Mesenteric fat pad (tissue), 1 donor: Measurements from ENCODE around the gene POLR2A. TPM values are rescaled to one million over a fixed set of nuclear protein-coding genes. Genes with fewer than 3 reads are reported as not detected.

Experiments
- total RNA-seq: library from RNA; stranded (reverse); fragmentation: NEBNext Ultra II Directional; extraction: Animal tissue kit (Norgen Biotek cat#: 25700); gene quantifications from one replicate; pipeline ENCODE4 v1.2.1, GENCODE V29; 2021
- donor health status: DM: yes; HTN: yes; CAD: no.

The POLR2A gene
- total RNA-seq, 1 donor from 2014 or later, result 102 TPM

Other genes starting within 250 kb of the POLR2A start
- 24.7 TPM for gene DVL2, start 249.8 kb upstream of the POLR2A start, total RNA-seq
- 47.4 TPM for gene PHF23, start 244.9 kb upstream of the POLR2A start, total RNA-seq
- 468 TPM for gene GABARAP, start 241.9 kb upstream of the POLR2A start, total RNA-seq
- gene CTDNEP1, start 232.6 kb upstream of the POLR2A start, total RNA-seq, result 120 TPM
- gene ELP5, start 232.2 kb upstream of the POLR2A start, total RNA-seq, result 44.1 TPM
- 5.6 TPM for gene CLDN7, start 221.9 kb upstream of the POLR2A start, total RNA-seq
- gene SLC2A4, start 202.6 kb upstream of the POLR2A start, total RNA-seq, result 8.1 TPM
- 2.3 TPM for gene YBX2, start 189.7 kb upstream of the POLR2A start, total RNA-seq
- 503 TPM for gene EIF5A, start 176.7 kb upstream of the POLR2A start, total RNA-seq
- gene GPS2, start 169.0 kb upstream of the POLR2A start, total RNA-seq, result 51.2 TPM
- gene NEURL4, start 155.0 kb upstream of the POLR2A start, total RNA-seq, result 25.4 TPM
- 18.8 TPM for gene ACAP1, start 147.8 kb upstream of the POLR2A start, total RNA-seq
- gene KCTD11, start 132.2 kb upstream of the POLR2A start, total RNA-seq, result 11.9 TPM
- gene TMEM95, start 129.2 kb upstream of the POLR2A start, total RNA-seq, result not detected
- 0.71 TPM for gene TNK1, start 103.3 kb upstream of the POLR2A start, total RNA-seq
- gene PLSCR3, start 89.8 kb upstream of the POLR2A start, total RNA-seq, result 42.6 TPM
- gene TMEM256, start 80.3 kb upstream of the POLR2A start, total RNA-seq, result 68.7 TPM
- 21.0 TPM for gene NLGN2, start 76.5 kb upstream of the POLR2A start, total RNA-seq
- not detected for gene SPEM1, start 64.0 kb upstream of the POLR2A start, total RNA-seq
- gene SPEM2, start 58.8 kb upstream of the POLR2A start, total RNA-seq, result not detected
- not detected for gene SPEM3, start 55.5 kb upstream of the POLR2A start, total RNA-seq
- 3.2 TPM for gene TMEM102, start 48.9 kb upstream of the POLR2A start, total RNA-seq
- 2.4 TPM for gene FGF11, start 44.9 kb upstream of the POLR2A start, total RNA-seq
- gene CHRNB1, start 39.3 kb upstream of the POLR2A start, total RNA-seq, result 6.8 TPM
- gene ZBTB4, start 4.7 kb upstream of the POLR2A start, total RNA-seq, result 72.5 TPM
- not detected for gene SLC35G6, start 2.9 kb upstream of the POLR2A start, total RNA-seq
- 43.0 TPM for gene TNFSF12, start 64.7 kb downstream of the POLR2A start, total RNA-seq
- gene TNFSF13, start 74.4 kb downstream of the POLR2A start, total RNA-seq, result 26.3 TPM
- gene SENP3, start 77.6 kb downstream of the POLR2A start, total RNA-seq, result 48.7 TPM
- 286 TPM for gene CD68, start 95.3 kb downstream of the POLR2A start, total RNA-seq
- 55.2 TPM for gene MPDU1, start 99.5 kb downstream of the POLR2A start, total RNA-seq
- gene SOX15, start 105.7 kb downstream of the POLR2A start, total RNA-seq, result not detected
- gene FXR2, start 130.5 kb downstream of the POLR2A start, total RNA-seq, result 36.1 TPM
- gene SAT2, start 143.5 kb downstream of the POLR2A start, total RNA-seq, result 73.6 TPM
- gene SHBG, start 145.8 kb downstream of the POLR2A start, total RNA-seq, result 0.71 TPM
- 1.4 TPM for gene ATP1B2, start 166.6 kb downstream of the POLR2A start, total RNA-seq
- gene TP53, start 203.1 kb downstream of the POLR2A start, total RNA-seq, result 42.3 TPM
- gene WRAP53, start 204.1 kb downstream of the POLR2A start, total RNA-seq, result 4.9 TPM
- gene EFNB3, start 220.8 kb downstream of the POLR2A start, total RNA-seq, result 0.58 TPM
- 0.26 TPM for gene DNAH2, start 233.4 kb downstream of the POLR2A start, total RNA-seq